Endothelial cell of umbilical vein (primary cell): ENCODE data around the gene TRIM69. TPM values are rescaled to one million over a fixed set of nuclear protein-coding genes. Genes with fewer than 3 reads are reported as not detected.

Source experiments
- BruUV-seq: library from RNA; stranded (reverse); fragments of 400-500 nt; replicated peaks from 2 replicates; lab custom pipeline; 2021; lab: Mats Ljungman, UMichigan
- CTCF ChIA-PET: fragments of 300-600, 350-600 bp; sonication (Branson Sonifier 250); formaldehyde crosslinking; loops from one replicate; lab custom pipeline; 2021; ENCODE audit warnings: antibody characterized with exemption, inconsistent platforms; lab: Charles Lee
- POLR2A ChIA-PET: fragments of 300-600, 350-600 bp; sonication (Branson Sonifier 250); formaldehyde crosslinking; loops from one replicate; lab custom pipeline; 2021; ENCODE audit warnings: antibody characterized with exemption, inconsistent platforms; lab: Charles Lee
- DNase-seq: peaks from one replicate; pipeline ENCODE4 v3.0.0-alpha.2; 2011; ENCODE audit warnings: low read depth, low spot score
- FAIRE-seq: peaks from 2 replicates; lab custom pipeline; 2011; peaks lifted over from hg19 to GRCh38; lab: Jason Lieb, UNC
- H2AFZ ChIP-seq: 2 replicates; pipeline ENCODE4 v1.6.0; 2012; ENCODE audit warnings: low read depth, low read length, control low read depth, inconsistent platforms
- H3K27ac ChIP-seq: 2 replicates; pipeline ENCODE4 v1.5.1; 2011; ENCODE audit warnings: low read depth, mild to moderate bottlenecking, control low read depth, low read length, moderate library complexity; ENCODE audit not compliant: insufficient read depth
- H3K27me3 ChIP-seq, 2 experiments: 2 replicates each; pipeline versions ENCODE4 v1.6.0 to v1.6.1; 2011; ENCODE audit warnings: low read length in 2 of 2, mixed read lengths in 1 of 2; ENCODE audit not compliant: control insufficient read depth in 2 of 2, insufficient read depth in 2 of 2
- H3K36me3 ChIP-seq, 2 experiments: 2 replicates in 1 of 2; 3 replicates in 1 of 2; pipeline ENCODE4 v1.5.1; 2011; ENCODE audit warnings: low read length in 2 of 2, mild to moderate bottlenecking in 1 of 2, moderate library complexity in 1 of 2; ENCODE audit not compliant: control insufficient read depth in 2 of 2, insufficient read depth in 2 of 2; ENCODE audit errors: extremely low read depth in 1 of 2
- H3K4me1 ChIP-seq: 3 replicates; pipeline ENCODE4 v1.5.1; 2011; ENCODE audit warnings: mild to moderate bottlenecking, low read length; ENCODE audit not compliant: control insufficient read depth, insufficient read depth; ENCODE audit errors: extremely low read depth
- H3K4me2 ChIP-seq: 2 replicates; pipeline ENCODE4 v1.6.1; 2011; ENCODE audit warnings: low read length, control low read depth, mixed read lengths; ENCODE audit not compliant: insufficient read depth
- H3K4me3 ChIP-seq, 3 experiments: fragments of 200-600 bp in 1 of 3; sonication (generic), shearing (Covaris generic) in 1 of 3; replicated peaks in 1 of 3; 2 replicates each; pipeline ENCODE4 v1.5.1; 2011 to 2016; ENCODE audit warnings: control low read depth in 3 of 3, low read length in 3 of 3, mild to moderate bottlenecking in 2 of 3, inconsistent platforms in 1 of 3, low read depth in 1 of 3, moderate library complexity in 1 of 3; ENCODE audit not compliant: insufficient read depth in 1 of 3
- H3K79me2 ChIP-seq: 2 replicates; pipeline ENCODE4 v1.6.0; 2012; ENCODE audit warnings: low read length, inconsistent platforms; ENCODE audit not compliant: control insufficient read depth, insufficient read depth
- H3K9ac ChIP-seq: replicated peaks from 2 replicates; pipeline ENCODE3; 2011; ENCODE audit warnings: low read length, control low read depth; ENCODE audit not compliant: insufficient read depth; ENCODE audit errors: extremely low read depth
- H3K9me1 ChIP-seq: replicated peaks from 3 replicates; pipeline ENCODE4 v1.6.0; 2011; ENCODE audit warnings: mild to moderate bottlenecking, low read length; ENCODE audit not compliant: control insufficient read depth, insufficient read depth; ENCODE audit errors: extremely low read depth
- H3K9me3 ChIP-seq: replicated peaks from 2 replicates; pipeline ENCODE4 v1.5.1; 2012; ENCODE audit warnings: low read length, inconsistent platforms; ENCODE audit not compliant: control insufficient read depth, insufficient read depth
- H4K20me1 ChIP-seq: replicated peaks from 2 replicates; pipeline ENCODE3; 2011; ENCODE audit warnings: mild to moderate bottlenecking, low read length; ENCODE audit not compliant: control insufficient read depth, insufficient read depth; ENCODE audit errors: extremely low read depth
- EZH2 ChIP-seq: IDR thresholded peaks from 2 replicates; pipeline ENCODE4 v1.6.1; 2012; ENCODE audit warnings: borderline replicate concordance, low read depth, mild to moderate bottlenecking, moderate library complexity, low read length, inconsistent platforms; ENCODE audit not compliant: severe bottlenecking
- FOS ChIP-seq: IDR thresholded peaks from 2 replicates; pipeline ENCODE4 v1.6.1; 2011; ENCODE audit warnings: mild to moderate bottlenecking, low read length, moderate library complexity, borderline replicate concordance; ENCODE audit not compliant: insufficient read depth
- GATA2 ChIP-seq: IDR thresholded peaks from 2 replicates; pipeline ENCODE4 v1.7.0; 2011; ENCODE audit warnings: low read depth, mild to moderate bottlenecking, moderate library complexity, mixed read lengths, low read length; ENCODE audit not compliant: insufficient read length, insufficient read depth
- JUN ChIP-seq: IDR thresholded peaks from 2 replicates; pipeline ENCODE4 v1.6.1; 2011; ENCODE audit warnings: borderline replicate concordance, low read depth; ENCODE audit not compliant: insufficient read length, insufficient read depth
- MAX ChIP-seq: IDR thresholded peaks from 2 replicates; pipeline ENCODE4 v1.6.1; 2011; ENCODE audit not compliant: insufficient read depth, insufficient read length
- MYC ChIP-seq: IDR thresholded peaks from one replicate; pipeline ENCODE4 v1.6.1; 2011; ENCODE audit warnings: mild to moderate bottlenecking, low read depth, low read length
- POLR2A ChIP-seq: IDR thresholded peaks from 2 replicates; pipeline ENCODE4 v1.6.1; 2012; ENCODE audit warnings: low read depth, mild to moderate bottlenecking, control low read depth, low read length
- POLR2AphosphoS5 ChIP-seq: IDR thresholded peaks from 2 replicates; pipeline ENCODE4 v1.6.1; 2012; ENCODE audit warnings: low read depth, mild to moderate bottlenecking, control low read depth, low read length, moderate library complexity; ENCODE audit not compliant: insufficient read depth
- dilution Hi-C: fragments of 300-500 bp; cut with MboI; formaldehyde crosslinking; loops from one replicate; pipeline ENCODE4 v1.15.0; 2019; ENCODE audit warnings: low sequenced_read_pairs; ENCODE audit not compliant: extremely low pct_ligation_motif_present
- intact Hi-C: fragments of 100-400 bp; cut with micrococcal nuclease; formaldehyde crosslinking; loops from one replicate; pipeline ENCODE4 v1.10.0; 2022
- polyA plus RNA-seq, 4 experiments: library from polyadenylated mRNA; depleted of rRNA in 3 of 4; stranded (reverse) in 3 of 4; unstranded in 1 of 4; fragments of >200 nt; gene quantifications; 2 replicates each; pipeline versions ENCODE4 v1.2.1 to v1.2.3, GENCODE V29; 2011 to 2012; ENCODE audit warnings: missing spikeins in 1 of 4
- total RNA-seq: library from RNA; stranded (reverse); gene quantifications from 2 replicates; pipeline ENCODE4 v1.2.3, GENCODE V29; 2021
- TF ChIP-seq, protein P1 (sequence below), 2 donors: IDR thresholded peaks; 1 replicate in 1 of 2; 2 replicates in 1 of 2; pipeline ENCODE4 v1.5.1; 2011; ENCODE audit warnings: low read length in 2 of 2, mild to moderate bottlenecking in 2 of 2, moderate library complexity in 2 of 2, control low read depth in 1 of 2, inconsistent platforms in 1 of 2, low read depth in 1 of 2; ENCODE audit not compliant: insufficient read depth in 1 of 2; ENCODE audit errors: extremely low read depth in 1 of 2

The TRIM69 gene
- total and polyA plus RNA-seq, 2 donors (not counting 3 experiments of a cell fraction or from before 2014, with no cell fraction given): 4.8 to 13.0 TPM

GRCh38 chr15:44763187-44763586 lies 26.9 kb downstream of the TRIM69 start:
- no peaks in the 10 kb centered on the region for H4K20me1 ChIP-seq
- H3K9ac ChIP-seq: no peak overlapping the region
- no peaks in the 10 kb centered on the region for H3K36me3 ChIP-seq
- no peak overlapping the region for H3K4me2 ChIP-seq
- intact Hi-C loops: no loop called here
- FAIRE-seq (no peak), DNase-seq (no peak)
- ChIA-PET CTCF (no interaction called here), POLR2A (no interaction called here)
- H3K79me2 ChIP-seq: no peaks in the 10 kb centered on the region
- H3K9me1 ChIP-seq: no peaks in the 10 kb centered on the region
- H3K4me3 ChIP-seq: no peak overlapping the region
- H2AFZ ChIP-seq: no peak overlapping the region
- BruUV-seq: no TSS peak
- TF ChIP-seq JUN: no peak
- no peak for TF ChIP-seq POLR2AphosphoS5
- TF ChIP-seq MAX: no peak
- TF ChIP-seq, protein P1, sequence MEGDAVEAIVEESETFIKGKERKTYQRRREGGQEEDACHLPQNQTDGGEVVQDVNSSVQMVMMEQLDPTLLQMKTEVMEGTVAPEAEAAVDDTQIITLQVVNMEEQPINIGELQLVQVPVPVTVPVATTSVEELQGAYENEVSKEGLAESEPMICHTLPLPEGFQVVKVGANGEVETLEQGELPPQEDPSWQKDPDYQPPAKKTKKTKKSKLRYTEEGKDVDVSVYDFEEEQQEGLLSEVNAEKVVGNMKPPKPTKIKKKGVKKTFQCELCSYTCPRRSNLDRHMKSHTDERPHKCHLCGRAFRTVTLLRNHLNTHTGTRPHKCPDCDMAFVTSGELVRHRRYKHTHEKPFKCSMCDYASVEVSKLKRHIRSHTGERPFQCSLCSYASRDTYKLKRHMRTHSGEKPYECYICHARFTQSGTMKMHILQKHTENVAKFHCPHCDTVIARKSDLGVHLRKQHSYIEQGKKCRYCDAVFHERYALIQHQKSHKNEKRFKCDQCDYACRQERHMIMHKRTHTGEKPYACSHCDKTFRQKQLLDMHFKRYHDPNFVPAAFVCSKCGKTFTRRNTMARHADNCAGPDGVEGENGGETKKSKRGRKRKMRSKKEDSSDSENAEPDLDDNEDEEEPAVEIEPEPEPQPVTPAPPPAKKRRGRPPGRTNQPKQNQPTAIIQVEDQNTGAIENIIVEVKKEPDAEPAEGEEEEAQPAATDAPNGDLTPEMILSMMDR (IDR thresholded peaks at IDR 0.05; ENCODE audit: extremely low read depth in 1 of 2, insufficient read depth in 1 of 2, low read depth in 1 of 2, low read length in 2 of 2): no peak
- TF ChIP-seq GATA2: no peak
- no peak for TF ChIP-seq EZH2
- no peak for TF ChIP-seq POLR2A
- no peak for TF ChIP-seq FOS
- no peak for TF ChIP-seq MYC
- dilution Hi-C loops: no loop called here
- peaks cover 14 to 19% of the 10 kb centered on the region in 2 experiments for H3K27me3 ChIP-seq
- H3K27ac ChIP-seq: no peak overlapping the region
- H3K4me1 ChIP-seq: no peaks in the 10 kb centered on the region
- H3K9me3 ChIP-seq: no peaks in the 10 kb centered on the region
